Measurements from ENCODE around the gene GLB1L2.
A peak's percentile ranks its signal among the peaks of the same experiment; 100 is the strongest.

The GLB1L2 gene

DNA sequence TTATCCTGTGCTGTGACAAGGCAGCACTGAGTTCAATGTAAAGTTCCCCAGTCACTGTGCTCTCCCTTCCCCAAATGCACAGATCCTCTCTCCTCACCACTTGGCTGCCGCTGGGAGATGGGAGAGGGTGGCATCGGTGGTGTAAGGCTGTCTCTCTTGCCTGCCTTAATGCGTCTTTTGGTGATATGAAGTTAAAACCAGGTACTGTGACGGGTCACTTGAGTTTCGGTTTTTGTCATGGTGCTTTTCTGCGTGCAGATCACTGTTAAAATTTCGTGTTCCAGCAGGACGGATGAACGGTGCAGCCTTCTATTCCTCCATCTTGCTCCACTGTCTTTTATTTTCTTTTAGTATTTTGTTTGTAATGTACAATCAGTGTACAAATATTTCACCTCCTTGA is 18.6 kb downstream of the GLB1L2 start:
- TF ChIP-seq TAF1 (IDR thresholded peaks at IDR 0.05; ENCODE audit: borderline replicate concordance, low read depth, low read length) (no peak), POLR2AphosphoS5 (IDR thresholded peaks at IDR 0.05; ENCODE audit: low read depth, low read length) (no peak), POLR2A (IDR thresholded peaks at IDR 0.05; ENCODE audit: low read depth, low read length) (0 out of 2 replicates have a peak, but pooled peaks have one; percentile 50)
- FAIRE-seq (peak; percentile 94), DNase-seq (ENCODE audit: insufficient read length) (no peak)

DNA sequence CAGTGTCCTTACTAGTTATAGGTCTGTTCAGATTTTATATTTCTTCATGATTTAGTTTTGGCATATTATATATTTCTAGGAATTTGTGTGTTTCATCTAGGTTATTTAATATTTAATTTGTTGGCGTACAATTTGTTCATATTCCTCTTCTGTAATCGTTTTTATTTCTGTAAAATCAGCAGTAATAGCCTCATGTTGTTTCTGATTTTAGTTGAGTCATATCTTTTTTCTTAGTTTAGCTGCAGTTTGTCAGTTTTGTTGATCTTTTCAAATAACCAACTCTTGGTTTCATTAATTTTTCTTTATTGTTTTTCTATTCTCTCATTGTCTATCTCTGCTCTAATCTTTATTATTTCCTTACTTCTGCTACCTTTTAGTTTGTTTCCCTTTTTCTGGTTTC is 20.3 kb downstream of the GLB1L2 start:
- FAIRE-seq (no peak), DNase-seq (ENCODE audit: insufficient read length) (no peak)
- TF ChIP-seq POLR2AphosphoS5 (IDR thresholded peaks at IDR 0.05; ENCODE audit: low read depth, low read length) (no peak), POLR2A (IDR thresholded peaks at IDR 0.05; ENCODE audit: low read depth, low read length) (no peak), TAF1 (IDR thresholded peaks at IDR 0.05; ENCODE audit: borderline replicate concordance, low read depth, low read length) (no peak)

DNA sequence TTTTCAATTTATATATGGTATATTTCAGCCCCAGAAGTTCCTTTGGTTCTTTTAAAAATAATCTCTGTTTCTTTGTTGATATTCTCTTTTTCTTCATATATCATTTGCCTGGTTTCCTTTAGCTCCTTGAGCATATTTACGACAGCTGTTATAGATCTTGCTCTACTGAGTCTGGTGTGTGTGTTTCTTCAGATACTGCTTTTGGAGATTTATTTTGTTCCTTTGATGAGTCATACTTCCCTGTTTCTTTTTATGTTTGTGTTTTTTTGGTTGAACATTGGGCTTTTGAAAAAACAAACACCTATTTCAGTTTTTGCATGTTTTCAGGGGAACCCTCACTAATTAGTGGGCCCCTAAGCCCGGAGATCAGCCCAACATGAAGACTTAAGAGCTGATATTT is 23.3 kb downstream of the GLB1L2 start:
- FAIRE-seq, result peak; percentile 70
- TF ChIP-seq POLR2A (IDR thresholded peaks at IDR 0.05; ENCODE audit: low read depth, low read length) (no peak), TAF1 (IDR thresholded peaks at IDR 0.05; ENCODE audit: borderline replicate concordance, low read depth, low read length) (no peak), POLR2AphosphoS5 (IDR thresholded peaks at IDR 0.05; ENCODE audit: low read depth, low read length) (no peak)
- no peak for DNase-seq (ENCODE audit: insufficient read length)

DNA sequence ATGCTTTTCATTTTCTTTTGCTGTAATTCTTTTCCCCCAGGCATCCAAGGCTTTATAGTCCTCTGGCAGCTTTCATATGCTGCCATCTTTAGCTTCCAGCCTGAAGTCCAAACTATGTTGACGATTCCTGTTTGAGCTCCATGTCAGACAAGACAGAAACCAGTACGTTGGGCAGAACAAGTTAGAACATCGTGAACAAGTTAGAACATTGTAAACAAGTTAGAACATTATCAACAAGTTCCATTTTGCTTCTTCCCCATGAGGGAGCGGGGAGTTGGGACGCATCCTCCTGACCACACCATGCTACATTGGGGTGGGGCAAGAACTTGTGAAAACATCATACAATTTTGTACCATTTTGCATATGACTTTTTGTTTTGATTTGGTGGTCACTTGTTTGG is 23.9 kb downstream of the GLB1L2 start:
- FAIRE-seq (peak; percentile 21), DNase-seq (ENCODE audit: insufficient read length) (no peak)
- TF ChIP-seq POLR2AphosphoS5 (IDR thresholded peaks at IDR 0.05; ENCODE audit: low read depth, low read length), result no peak

DNA sequence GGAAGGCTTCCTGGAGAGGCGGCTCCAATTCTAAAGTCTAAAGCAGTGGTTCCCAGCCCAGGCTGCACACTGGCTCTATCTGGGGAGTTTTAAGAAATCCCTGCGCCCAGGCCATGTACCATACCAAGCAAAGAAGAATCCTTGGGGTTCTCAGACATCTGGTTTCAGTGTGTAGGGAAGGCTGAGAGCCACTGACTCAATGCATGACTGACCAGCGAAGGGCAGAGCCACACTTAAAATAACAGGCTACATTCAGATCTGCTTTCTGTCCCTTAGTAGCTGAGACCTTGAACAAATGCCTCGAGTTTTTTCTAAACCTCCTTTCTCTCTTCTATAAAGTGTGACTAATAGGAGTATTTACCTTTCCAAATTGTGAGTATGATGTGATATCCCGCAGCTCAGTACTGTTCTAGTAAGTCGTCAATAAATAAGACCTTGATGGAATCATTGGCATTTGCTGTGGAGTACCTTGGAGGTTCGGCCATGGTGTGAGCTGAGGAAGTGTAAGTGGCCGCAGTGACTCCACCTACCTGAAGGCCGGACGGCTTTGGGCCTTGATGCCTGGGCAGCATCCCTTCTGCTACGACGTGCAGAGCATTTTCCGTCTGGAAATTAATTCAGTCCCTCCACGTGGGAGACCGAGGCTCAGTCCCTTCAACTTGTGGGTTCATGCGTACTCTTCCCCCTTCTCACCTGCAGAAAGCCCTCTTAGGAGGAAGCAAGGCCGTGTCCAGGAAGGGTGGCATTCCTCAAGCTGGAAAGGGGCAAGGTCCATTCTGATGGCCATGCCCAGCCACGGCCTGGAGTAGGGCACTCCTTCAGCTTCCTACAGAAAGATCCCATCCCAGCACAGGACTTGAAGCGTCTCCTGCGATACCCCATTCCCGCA is 25.1 kb downstream of the GLB1L2 start:
- FAIRE-seq (no peak), DNase-seq (ENCODE audit: insufficient read length) (no peak)
- no peak for TF ChIP-seq POLR2AphosphoS5 (IDR thresholded peaks at IDR 0.05; ENCODE audit: low read depth, low read length)
- no peak for TF ChIP-seq POLR2A (IDR thresholded peaks at IDR 0.05; ENCODE audit: low read depth, low read length)
- no peak for TF ChIP-seq TAF1 (IDR thresholded peaks at IDR 0.05; ENCODE audit: borderline replicate concordance, low read depth, low read length)

DNA sequence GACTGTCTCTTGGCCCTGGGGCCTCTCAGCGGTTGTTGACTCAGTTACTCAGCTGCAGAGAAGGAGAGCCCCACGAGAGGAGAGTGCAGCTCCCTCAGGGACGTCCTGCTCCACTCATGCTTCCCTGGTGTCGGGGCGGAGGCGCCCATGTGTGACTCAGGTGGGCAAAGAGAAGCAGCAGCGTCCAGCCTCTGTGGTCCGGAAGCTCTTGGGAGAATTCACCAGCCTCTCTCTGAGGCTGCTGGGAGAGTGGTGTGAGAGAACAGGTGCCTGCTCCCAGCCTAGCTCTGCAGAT is 25.7 kb downstream of the GLB1L2 start:
- FAIRE-seq, result no peak
- TF ChIP-seq POLR2AphosphoS5 (IDR thresholded peaks at IDR 0.05; ENCODE audit: low read depth, low read length) (no peak), POLR2A (IDR thresholded peaks at IDR 0.05; ENCODE audit: low read depth, low read length) (no peak)

DNA sequence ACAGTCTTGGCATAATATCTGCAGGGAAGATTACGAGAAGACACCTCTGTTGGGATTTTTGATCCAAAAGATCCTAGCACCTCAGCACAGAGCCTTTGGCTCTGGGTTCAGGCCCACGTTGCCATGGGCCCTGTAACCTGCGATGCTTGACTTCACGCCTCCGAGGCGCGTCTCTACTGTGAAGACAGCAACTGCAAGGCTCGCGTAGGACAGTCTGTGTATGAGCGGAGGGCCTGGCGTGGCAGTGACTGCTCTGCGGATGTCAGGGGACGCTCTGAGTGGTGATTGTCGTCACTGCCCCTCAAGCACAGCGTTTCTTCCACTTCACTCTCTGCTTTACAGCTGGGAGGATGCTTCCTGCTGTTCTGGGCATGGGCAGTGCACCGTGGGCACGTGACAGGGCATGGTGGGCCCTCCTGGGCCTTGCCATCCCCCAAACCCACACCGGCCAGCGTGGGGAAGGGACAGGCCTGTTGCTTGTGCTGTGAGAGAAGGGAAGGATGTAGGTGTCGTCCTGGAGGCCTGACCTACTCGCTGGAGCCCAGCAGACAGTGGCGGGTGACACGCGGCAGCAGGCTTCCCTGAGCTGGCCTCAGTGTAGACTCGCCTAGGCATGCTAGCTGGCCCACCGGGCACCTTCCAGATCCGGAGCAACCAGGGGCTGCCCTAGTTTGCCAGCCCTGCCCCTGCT is 26.5 kb downstream of the GLB1L2 start:
- DNase-seq (ENCODE audit: insufficient read length), result no peak
- TF ChIP-seq TAF1 (IDR thresholded peaks at IDR 0.05; ENCODE audit: borderline replicate concordance, low read depth, low read length), result no peak
- TF ChIP-seq POLR2A (IDR thresholded peaks at IDR 0.05; ENCODE audit: low read depth, low read length), result no peak
- no peak for TF ChIP-seq POLR2AphosphoS5 (IDR thresholded peaks at IDR 0.05; ENCODE audit: low read depth, low read length)
- FAIRE-seq, result no peak

More for the DNA sequence above, 25.7 kb downstream of the GLB1L2 start:
- no peak for DNase-seq (ENCODE audit: insufficient read length)

DNA sequence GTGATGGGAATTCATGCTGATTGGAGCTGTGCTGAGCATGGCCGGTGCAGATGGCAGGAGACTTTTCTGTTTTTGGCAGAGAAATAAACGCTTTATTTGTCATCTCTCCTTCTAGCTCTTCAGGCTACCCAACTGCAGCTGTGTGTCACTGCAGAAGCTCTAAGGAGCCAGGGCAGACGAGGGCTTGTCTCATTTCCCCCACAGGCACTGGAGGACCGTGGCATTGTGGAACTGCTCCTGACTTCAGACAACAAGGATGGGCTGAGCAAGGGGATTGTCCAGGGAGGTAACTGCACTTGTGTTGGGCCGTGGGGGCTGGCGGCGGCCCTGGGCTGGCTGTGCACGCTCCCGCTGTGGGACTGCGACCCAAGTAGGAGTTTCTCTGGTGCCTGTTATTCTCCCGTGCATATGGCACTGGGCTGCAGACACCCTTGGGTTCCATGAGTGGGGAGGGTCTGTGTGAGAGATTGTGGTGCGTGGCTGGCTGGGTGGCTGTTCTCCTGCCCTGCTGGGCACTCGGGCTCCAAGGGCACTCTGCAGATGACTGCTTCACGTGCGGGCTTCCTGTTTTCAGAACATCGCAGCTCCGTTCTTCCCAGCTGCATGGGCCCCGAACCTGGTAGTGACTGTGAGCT is 27.2 kb downstream of the GLB1L2 start:
- TF ChIP-seq TAF1 (IDR thresholded peaks at IDR 0.05; ENCODE audit: borderline replicate concordance, low read depth, low read length) (no peak), POLR2A (IDR thresholded peaks at IDR 0.05; ENCODE audit: low read depth, low read length) (no peak), POLR2AphosphoS5 (IDR thresholded peaks at IDR 0.05; ENCODE audit: low read depth, low read length) (no peak)
- FAIRE-seq (no peak), DNase-seq (ENCODE audit: insufficient read length) (no peak)

DNA sequence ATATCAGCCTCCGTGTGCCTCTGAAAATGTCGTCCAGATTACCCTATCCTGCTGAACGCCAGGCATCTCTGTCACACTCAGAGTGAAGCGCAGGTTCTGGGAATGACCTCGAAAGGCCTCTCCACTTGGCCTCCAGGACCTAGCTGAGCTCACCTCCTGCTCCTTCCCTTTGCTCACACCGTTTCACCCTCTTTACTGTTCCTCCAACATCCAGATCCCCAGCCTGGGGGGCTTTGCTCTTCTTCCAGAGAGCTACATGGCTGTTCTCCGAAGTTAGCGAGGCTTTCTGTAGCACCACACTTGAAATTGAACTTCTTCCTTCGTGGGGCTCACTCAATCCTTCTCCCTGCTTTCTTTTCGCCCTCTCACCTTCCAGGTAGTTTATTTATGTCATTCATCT is 27.9 kb downstream of the GLB1L2 start:
- no peak for TF ChIP-seq POLR2A (IDR thresholded peaks at IDR 0.05; ENCODE audit: low read depth, low read length)
- TF ChIP-seq POLR2AphosphoS5 (IDR thresholded peaks at IDR 0.05; ENCODE audit: low read depth, low read length), result no peak
- TF ChIP-seq TAF1 (IDR thresholded peaks at IDR 0.05; ENCODE audit: borderline replicate concordance, low read depth, low read length), result no peak
- FAIRE-seq (no peak), DNase-seq (ENCODE audit: insufficient read length) (no peak)

DNA sequence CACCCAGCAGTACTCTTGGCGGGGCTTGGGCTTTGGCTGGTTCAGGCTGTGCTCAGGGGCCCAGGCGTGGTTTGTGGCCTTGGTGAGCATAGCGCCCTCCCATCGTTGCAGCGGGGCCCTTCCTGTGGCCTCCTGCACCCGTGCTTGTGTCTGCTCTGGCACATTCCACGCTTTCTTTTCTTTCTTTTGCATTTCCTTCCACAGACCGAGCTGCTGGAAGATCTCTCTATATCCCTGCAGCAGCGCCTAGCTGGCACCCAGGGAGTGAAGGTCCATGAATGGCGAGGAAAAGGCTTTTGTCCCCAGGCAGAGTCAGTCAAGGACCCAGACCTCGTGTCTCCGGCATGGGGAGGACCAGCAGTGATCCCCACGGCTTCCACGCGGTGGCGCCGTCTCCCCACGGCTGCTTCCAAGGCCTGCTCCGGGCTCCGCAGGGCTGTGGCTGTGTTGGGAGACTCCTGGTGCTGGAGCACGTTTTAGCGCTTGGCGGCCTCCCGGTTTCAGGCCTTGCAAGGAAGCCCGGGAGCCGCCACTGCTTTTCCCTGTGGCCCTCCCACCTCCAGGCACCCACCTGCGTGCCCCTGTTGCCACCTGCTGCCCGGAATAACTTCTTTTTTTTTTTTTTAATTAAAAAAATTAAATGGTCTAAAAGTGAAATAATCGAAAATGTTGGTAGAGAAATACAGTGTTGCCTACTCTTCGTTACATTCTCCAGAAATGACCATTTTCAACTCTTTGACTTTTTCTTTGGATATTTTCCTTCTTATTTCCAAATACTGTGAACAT is 28.5 kb downstream of the GLB1L2 start:
- DNase-seq (ENCODE audit: insufficient read length) (peak; percentile 84), FAIRE-seq (peak; percentile 95)

DNA sequence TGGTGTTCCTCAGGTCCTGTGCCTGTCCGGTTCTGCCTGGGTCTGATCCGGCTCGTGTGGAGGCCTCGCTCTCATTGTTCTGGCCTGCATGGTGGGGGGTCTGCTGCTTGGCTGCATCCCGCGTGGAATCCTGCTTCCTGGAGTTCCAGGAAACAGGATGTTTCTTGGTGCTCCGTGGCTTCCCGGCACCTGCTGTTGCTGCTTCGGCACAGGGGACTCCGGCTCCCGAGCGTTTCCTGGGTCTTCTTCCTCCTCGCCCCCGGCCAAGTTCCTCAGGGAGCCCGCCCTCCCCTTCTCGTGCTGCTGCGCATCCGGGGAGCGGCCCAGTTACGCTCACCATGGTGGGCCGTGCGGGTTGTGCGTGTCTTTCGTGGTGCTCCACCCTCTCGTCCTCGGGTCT is 29.9 kb downstream of the GLB1L2 start:
- DNase-seq (ENCODE audit: insufficient read length), result no peak
- FAIRE-seq, result no peak
- TF ChIP-seq POLR2AphosphoS5 (IDR thresholded peaks at IDR 0.05; ENCODE audit: low read depth, low read length) (no peak), TAF1 (IDR thresholded peaks at IDR 0.05; ENCODE audit: borderline replicate concordance, low read depth, low read length) (no peak), POLR2A (IDR thresholded peaks at IDR 0.05; ENCODE audit: low read depth, low read length) (no peak)

More for the DNA sequence above, 28.5 kb downstream of the GLB1L2 start:
- no peak for TF ChIP-seq POLR2AphosphoS5 (IDR thresholded peaks at IDR 0.05; ENCODE audit: low read depth, low read length)
- TF ChIP-seq TAF1 (IDR thresholded peaks at IDR 0.05; ENCODE audit: borderline replicate concordance, low read depth, low read length), result no peak
- no peak for TF ChIP-seq POLR2A (IDR thresholded peaks at IDR 0.05; ENCODE audit: low read depth, low read length)
